ENCODE data around the gene RNU6-1.

- no peak for TF ChIP-seq CTCF (IDR thresholded peaks at IDR 0.05)
- TF ChIP-seq POLR2AphosphoS5 (IDR thresholded peaks at IDR 0.05): no peak
- TF ChIP-seq POLR2A (IDR thresholded peaks at IDR 0.05): no peak
- TF ChIP-seq EP300 (IDR thresholded peaks at IDR 0.05): no peak
Measured at GRCh38 chr15:67832031-67832551, 7.8 kb downstream of the RNU6-1 start.

Measured in upper lobe of left lung (tissue), 4 donors.